ENCODE measurements around the gene ADGB. TPM values are rescaled to one million over a fixed set of nuclear protein-coding genes. Genes with fewer than 3 reads are reported as not detected.
"Not testable (repeated sequence)": the region's sequence is repeated elsewhere in the genome, so short reads cannot be mapped to it uniquely, and the experiment has no call there.

The ADGB gene
- total and polyA plus RNA-seq, 2 donors from 2014 or later, result not detected

DNA sequence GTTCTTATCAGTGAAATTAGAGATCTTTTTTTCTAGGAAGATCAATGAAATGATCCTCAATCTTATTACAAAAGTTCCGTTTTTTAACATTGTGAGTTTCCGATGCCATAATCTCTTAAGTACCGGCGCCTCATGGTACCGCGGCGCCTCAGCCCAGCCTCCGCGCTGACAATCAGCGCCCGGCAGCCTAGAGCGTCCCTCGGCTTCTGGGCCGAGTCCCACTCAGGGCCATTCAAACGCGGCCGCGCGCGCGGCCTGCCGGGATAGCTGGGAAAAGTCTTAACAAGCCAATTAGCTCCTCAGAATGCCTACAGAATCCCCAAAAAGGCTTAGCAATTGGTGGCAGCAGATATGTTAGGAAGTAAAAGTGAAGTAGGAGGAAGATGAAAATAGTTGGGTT, 204.8 kb downstream of the ADGB start:
- intact Hi-C loops (cut with DNase I), result no loop called here
- Histone ChIP-seq H3K4me1 (ENCODE audit: control insufficient read depth in 2 of 3, insufficient read depth in 2 of 3, low read depth in 1 of 3, low read length in 3 of 3) (no peaks in the 10 kb centered on the region), H3K36me3 (ENCODE audit: control insufficient read depth in 2 of 3, insufficient read depth in 3 of 3, low read length in 3 of 3) (no peaks in the 10 kb centered on the region), H3K27ac (ENCODE audit: low read depth in 2 of 2, low read length in 2 of 2) (no peak overlapping the region), H3K4me3 (ENCODE audit: low read length in 3 of 3) (no peak overlapping the region), H3K9me3 (ENCODE audit: control insufficient read depth in 2 of 3, insufficient read depth in 1 of 3, low read length in 3 of 3) (no peaks in the 10 kb centered on the region), H3K27me3 (ENCODE audit: control insufficient read depth, insufficient read depth, low read length) (no peaks in the 10 kb centered on the region), H3K9ac (ENCODE audit: low read length in 3 of 3) (no peak overlapping the region)
- FAIRE-seq (no peak), DNase-seq (no peak)
- TF ChIP-seq, protein P1, sequence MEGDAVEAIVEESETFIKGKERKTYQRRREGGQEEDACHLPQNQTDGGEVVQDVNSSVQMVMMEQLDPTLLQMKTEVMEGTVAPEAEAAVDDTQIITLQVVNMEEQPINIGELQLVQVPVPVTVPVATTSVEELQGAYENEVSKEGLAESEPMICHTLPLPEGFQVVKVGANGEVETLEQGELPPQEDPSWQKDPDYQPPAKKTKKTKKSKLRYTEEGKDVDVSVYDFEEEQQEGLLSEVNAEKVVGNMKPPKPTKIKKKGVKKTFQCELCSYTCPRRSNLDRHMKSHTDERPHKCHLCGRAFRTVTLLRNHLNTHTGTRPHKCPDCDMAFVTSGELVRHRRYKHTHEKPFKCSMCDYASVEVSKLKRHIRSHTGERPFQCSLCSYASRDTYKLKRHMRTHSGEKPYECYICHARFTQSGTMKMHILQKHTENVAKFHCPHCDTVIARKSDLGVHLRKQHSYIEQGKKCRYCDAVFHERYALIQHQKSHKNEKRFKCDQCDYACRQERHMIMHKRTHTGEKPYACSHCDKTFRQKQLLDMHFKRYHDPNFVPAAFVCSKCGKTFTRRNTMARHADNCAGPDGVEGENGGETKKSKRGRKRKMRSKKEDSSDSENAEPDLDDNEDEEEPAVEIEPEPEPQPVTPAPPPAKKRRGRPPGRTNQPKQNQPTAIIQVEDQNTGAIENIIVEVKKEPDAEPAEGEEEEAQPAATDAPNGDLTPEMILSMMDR (IDR thresholded peaks at IDR 0.05; ENCODE audit: borderline replicate concordance, extremely low read depth, insufficient read depth), result no peak

DNA sequence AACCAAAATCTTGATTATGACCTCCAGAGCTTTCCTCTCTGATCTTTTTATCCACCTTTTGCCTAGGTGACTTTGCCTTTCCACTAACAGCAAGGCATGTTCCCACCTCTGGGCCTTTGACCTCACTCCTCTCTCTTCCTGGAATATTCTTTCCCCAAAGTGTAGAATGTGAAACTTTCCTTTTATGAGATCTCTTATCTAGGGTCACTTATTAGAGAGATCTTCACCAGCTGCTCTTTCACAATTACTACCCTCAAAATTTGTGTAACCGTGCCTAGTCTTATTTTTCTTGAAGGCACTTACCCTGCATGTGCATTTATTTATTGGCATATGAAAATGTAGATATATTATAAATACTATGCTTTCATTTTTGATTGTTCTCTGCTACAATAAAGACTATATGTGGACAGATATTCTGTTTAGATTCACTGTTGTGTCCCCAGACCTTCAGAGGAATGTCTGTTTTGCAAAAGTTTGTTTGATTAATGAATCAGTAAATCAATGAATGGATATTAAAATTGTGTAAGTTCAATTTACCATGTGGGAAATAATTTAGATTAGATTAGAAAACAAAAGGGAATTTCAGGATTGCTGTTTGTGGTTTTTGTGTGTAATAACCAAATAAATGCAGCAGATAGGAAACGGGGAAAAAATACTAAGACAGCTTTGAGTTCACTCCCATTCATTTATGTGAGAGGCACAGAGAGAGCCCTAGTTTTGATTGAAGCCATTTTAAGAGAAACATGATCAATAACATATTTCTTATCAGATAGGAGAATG, 207.0 kb downstream of the ADGB start:
- no peak overlapping the region for H3K27ac ChIP-seq (ENCODE audit: low read depth in 2 of 2, low read length in 2 of 2)
- no peaks in the 10 kb centered on the region for H3K27me3 ChIP-seq (ENCODE audit: control insufficient read depth, insufficient read depth, low read length)
- FAIRE-seq (no peak), DNase-seq (no peak)
- no peaks in the 10 kb centered on the region for H3K9me3 ChIP-seq (ENCODE audit: control insufficient read depth in 2 of 3, insufficient read depth in 1 of 3, low read length in 3 of 3)
- no peak overlapping the region for H3K9ac ChIP-seq (ENCODE audit: low read length in 3 of 3)
- TF ChIP-seq, protein P1 (IDR thresholded peaks at IDR 0.05; ENCODE audit: borderline replicate concordance, extremely low read depth, insufficient read depth), result no peak
- H3K4me1 ChIP-seq (ENCODE audit: control insufficient read depth in 2 of 3, insufficient read depth in 2 of 3, low read depth in 1 of 3, low read length in 3 of 3), result no peaks in the 10 kb centered on the region
- no peaks in the 10 kb centered on the region for H3K36me3 ChIP-seq (ENCODE audit: control insufficient read depth in 2 of 3, insufficient read depth in 3 of 3, low read length in 3 of 3)
- intact Hi-C loops (cut with DNase I), result no loop called here
- no peak overlapping the region for H3K4me3 ChIP-seq (ENCODE audit: low read length in 3 of 3)

DNA sequence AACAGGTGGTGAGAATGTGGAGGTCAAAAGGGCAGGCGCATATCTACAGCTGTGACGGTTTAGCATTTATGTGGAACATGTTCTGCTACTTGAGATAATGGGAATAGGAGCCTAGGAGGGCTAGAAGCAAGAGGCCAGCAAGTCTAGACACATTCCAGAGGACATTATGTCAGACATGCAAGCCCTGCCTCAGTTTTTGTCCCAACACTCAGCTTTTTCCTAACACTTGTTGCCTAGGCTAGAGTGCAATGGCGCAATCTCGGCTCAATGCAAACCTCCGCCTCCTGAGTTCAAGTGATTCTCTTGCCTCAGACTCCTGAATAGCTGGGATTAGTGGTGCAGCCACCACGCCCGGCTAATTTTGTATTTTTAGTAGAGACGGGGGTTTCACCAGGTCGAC, 210.2 kb downstream of the ADGB start:
- H3K36me3 ChIP-seq (ENCODE audit: control insufficient read depth in 2 of 3, insufficient read depth in 3 of 3, low read length in 3 of 3); H3K4me3 ChIP-seq (ENCODE audit: low read length in 3 of 3); H3K9ac ChIP-seq (ENCODE audit: low read length in 3 of 3); DNase-seq; intact Hi-C loops (cut with DNase I); H3K9me3 ChIP-seq (ENCODE audit: control insufficient read depth in 2 of 3, insufficient read depth in 1 of 3, low read length in 3 of 3); H3K27ac ChIP-seq (ENCODE audit: low read depth in 2 of 2, low read length in 2 of 2); H3K27me3 ChIP-seq (ENCODE audit: control insufficient read depth, insufficient read depth, low read length); FAIRE-seq; H3K4me1 ChIP-seq (ENCODE audit: control insufficient read depth in 2 of 3, insufficient read depth in 2 of 3, low read depth in 1 of 3, low read length in 3 of 3): not testable (repeated sequence)

DNA sequence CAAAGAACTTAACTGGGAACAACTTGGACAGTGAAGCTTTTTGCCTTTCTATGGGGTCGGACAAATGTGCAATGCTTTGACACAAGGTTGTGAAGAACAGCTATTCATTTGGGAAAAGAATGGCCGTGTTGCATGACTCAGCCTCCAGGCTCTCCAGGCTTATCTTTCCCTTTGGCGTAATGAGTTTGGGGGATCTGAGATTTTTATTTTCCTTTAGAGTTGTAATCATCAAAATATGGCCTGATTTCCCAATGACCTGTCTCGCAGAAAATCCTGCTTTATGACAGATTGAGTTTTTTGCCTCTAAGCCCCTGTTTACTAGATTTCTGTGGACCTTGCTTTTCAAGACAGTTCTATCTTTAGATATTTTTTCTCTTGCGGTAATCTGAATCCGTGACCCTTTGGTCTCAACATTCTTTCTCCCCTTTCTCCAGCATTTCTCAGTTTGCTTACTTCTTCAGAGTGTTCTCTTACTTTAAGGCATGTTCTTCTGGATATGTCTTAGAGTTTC, 214.1 kb downstream of the ADGB start:
- FAIRE-seq; H3K9ac ChIP-seq (ENCODE audit: low read length in 3 of 3); H3K4me3 ChIP-seq (ENCODE audit: low read length in 3 of 3); H3K27ac ChIP-seq (ENCODE audit: low read depth in 2 of 2, low read length in 2 of 2); intact Hi-C loops (cut with DNase I); H3K4me1 ChIP-seq (ENCODE audit: control insufficient read depth in 2 of 3, insufficient read depth in 2 of 3, low read depth in 1 of 3, low read length in 3 of 3); H3K27me3 ChIP-seq (ENCODE audit: control insufficient read depth, insufficient read depth, low read length); H3K36me3 ChIP-seq (ENCODE audit: control insufficient read depth in 2 of 3, insufficient read depth in 3 of 3, low read length in 3 of 3); H3K9me3 ChIP-seq (ENCODE audit: control insufficient read depth in 2 of 3, insufficient read depth in 1 of 3, low read length in 3 of 3); DNase-seq: not testable (repeated sequence)

All from kidney (tissue), 14 donors.